ENCODE data around the gene NDC1.

DNA sequence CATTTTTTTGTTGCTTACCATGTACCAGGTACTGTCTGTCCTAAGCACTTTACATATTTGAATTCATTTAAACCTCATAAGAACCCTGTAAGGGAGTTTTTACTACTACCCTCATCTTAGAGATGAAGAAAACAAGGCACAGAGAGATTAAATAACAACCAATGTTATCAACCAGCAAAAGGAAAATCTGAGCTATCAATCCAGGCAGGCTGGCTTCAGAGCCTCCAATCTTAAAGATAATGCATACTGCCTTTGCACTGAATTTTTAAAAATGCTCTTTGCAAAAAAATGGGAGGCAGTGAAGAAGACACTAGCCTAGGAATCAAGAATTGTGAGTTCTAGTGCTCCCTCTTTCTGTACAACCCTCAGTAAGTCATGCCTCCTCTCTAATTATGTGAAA is 18.7 kb downstream of the NDC1 start:
- no peak for TF ChIP-seq POLR2A (IDR thresholded peaks at IDR 0.05; ENCODE audit: low read depth, low read length)
- TF ChIP-seq POLR2AphosphoS5 (IDR thresholded peaks at IDR 0.05; ENCODE audit: low read depth, low read length), result no peak
